ENCODE results near the gene HEXB.

The HEXB gene

GRCh38 chr5:74765929-74766328 lies 80.9 kb downstream of the HEXB start:
- TF ChIP-seq, protein P1, sequence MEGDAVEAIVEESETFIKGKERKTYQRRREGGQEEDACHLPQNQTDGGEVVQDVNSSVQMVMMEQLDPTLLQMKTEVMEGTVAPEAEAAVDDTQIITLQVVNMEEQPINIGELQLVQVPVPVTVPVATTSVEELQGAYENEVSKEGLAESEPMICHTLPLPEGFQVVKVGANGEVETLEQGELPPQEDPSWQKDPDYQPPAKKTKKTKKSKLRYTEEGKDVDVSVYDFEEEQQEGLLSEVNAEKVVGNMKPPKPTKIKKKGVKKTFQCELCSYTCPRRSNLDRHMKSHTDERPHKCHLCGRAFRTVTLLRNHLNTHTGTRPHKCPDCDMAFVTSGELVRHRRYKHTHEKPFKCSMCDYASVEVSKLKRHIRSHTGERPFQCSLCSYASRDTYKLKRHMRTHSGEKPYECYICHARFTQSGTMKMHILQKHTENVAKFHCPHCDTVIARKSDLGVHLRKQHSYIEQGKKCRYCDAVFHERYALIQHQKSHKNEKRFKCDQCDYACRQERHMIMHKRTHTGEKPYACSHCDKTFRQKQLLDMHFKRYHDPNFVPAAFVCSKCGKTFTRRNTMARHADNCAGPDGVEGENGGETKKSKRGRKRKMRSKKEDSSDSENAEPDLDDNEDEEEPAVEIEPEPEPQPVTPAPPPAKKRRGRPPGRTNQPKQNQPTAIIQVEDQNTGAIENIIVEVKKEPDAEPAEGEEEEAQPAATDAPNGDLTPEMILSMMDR (IDR thresholded peaks at IDR 0.05) = no peak

DNA sequence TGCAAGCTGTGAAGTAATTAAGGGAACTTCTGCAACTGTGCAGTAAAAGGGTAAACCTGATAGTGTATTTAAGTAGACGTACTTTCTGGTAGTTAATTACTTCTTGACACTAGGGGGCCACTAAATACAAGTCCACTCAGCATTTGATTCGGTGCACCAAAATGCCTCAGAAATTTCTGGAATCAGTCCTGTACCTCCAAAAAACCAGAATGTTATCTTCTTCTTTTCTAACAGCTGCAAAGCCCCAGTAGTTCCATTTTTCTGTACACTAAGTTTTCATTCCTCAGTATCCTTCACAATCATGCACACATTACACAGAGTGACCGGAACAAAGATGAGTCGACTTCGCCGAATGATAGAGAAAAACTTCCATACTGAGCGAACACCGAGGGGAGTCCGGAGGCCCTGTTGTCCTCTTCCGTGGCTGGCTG lies 81.4 kb downstream of the HEXB start:
- TF ChIP-seq, protein P1 (IDR thresholded peaks at IDR 0.05) = peak; percentile 44

DNA sequence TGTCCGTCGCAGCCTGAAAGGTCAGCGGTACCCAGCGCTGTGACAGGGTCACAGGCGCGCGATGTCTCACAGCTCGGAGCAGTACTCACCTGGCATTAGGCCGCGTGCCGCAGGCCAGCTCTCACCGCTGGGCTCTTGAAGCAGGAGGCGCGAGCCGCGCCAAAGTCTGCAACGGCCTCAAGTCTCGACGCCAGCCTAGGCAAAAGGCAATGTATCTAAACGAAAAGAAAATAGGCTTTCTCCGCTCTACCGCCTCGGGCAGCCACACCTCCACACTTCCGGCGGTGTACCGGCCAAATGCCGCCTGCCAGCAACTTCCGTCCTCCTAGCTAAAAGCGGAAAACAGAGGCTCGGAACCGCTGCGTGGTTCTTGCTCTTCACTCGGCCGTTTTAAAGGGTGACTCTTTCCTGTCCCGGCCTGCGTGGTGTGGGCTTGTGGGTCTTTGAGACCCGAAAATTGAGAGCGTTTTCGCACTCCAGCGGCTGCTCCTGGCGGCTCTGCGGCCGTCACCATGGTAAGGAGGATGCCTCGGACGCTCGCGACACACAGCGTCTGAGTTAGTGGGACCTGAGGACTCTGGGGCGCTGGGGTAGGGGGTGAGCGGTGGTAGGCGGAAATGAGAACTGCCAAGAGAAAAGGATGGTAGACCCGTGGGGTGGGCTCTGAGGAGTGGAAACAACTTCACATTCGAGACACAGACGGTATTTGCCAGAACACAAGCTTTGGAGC lies 82.0 kb downstream of the HEXB start, which contains the start of the genes GFM2 and NSA2:
Gene GFM2 (minus strand): TSS at position 269 of the 730 bp plus-strand sequence. CDS start 3,375 bp downstream, outside the sequence.
Gene NSA2 (plus strand): TSS at position 401 of the 730 bp plus-strand sequence. CDS start 112 bp downstream, at position 513.
- TF ChIP-seq, protein P1 (IDR thresholded peaks at IDR 0.05) = no peak

DNA sequence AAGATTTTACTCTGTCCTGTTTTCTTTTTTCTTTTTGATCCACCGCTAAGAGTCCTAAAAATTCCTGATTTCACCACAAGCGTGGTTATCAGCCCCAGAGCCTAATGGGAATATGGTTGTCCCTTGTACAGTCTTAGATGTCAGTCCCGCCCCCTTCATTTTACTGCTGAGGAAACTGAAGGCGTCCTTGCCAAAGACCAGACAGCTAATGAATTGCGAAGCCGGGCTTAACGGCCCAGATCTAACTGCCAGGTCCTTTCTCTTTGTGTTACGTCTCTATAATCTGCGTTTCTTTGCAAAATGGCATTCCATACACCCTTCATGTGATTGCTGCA lies 82.5 kb downstream of the HEXB start:
- TF ChIP-seq, protein P1 (IDR thresholded peaks at IDR 0.05) = no peak

Measured in LNCAP (cell line).